SJSA1 (cell line): Measurements from ENCODE around the gene PUS10. TPM values are rescaled to one million over a fixed set of nuclear protein-coding genes. Genes with fewer than 3 reads are reported as not detected.
A peak's percentile ranks its signal among the peaks of the same experiment; 100 is the strongest.
"Not testable (repeated sequence)": the region's sequence is repeated elsewhere in the genome, so short reads cannot be mapped to it uniquely, and the experiment has no call there.

Experiments
- DNase-seq, 2 experiments: peaks; one replicate each; pipeline ENCODE4 v3.0.0-alpha.2; 2015 to 2020; ENCODE audit warnings: low spot score in 2 of 2, low read depth in 1 of 2
- H3K27ac ChIP-seq: fragments of 250-450 bp; sonication (Bioruptor Pico); 2 replicates; pipeline ENCODE4 v1.5.1; 2020; ENCODE audit warnings: mild to moderate bottlenecking, moderate library complexity
- H3K27me3 ChIP-seq: fragments of 250-450 bp; sonication (Bioruptor Pico); replicated peaks from 2 replicates; pipeline ENCODE4 v1.5.1; 2020; ENCODE audit warnings: mild to moderate bottlenecking, moderate library complexity
- H3K36me3 ChIP-seq: fragments of 250-450 bp; sonication (Bioruptor Pico); 2 replicates; pipeline ENCODE4 v1.5.1; 2020; ENCODE audit warnings: mild to moderate bottlenecking
- H3K4me1 ChIP-seq: fragments of 250-450 bp; sonication (Bioruptor Pico); replicated peaks from 2 replicates; pipeline ENCODE4 v1.6.1; 2021; ENCODE audit warnings: mild to moderate bottlenecking
- H3K4me3 ChIP-seq: fragments of 250-450 bp; sonication (Bioruptor Pico); 2 replicates; pipeline ENCODE4 v1.5.1; 2020; ENCODE audit warnings: mild to moderate bottlenecking
- H3K9me3 ChIP-seq: fragments of 250-450 bp; sonication (Bioruptor Pico); replicated peaks from 2 replicates; pipeline ENCODE4 v1.5.1; 2020; ENCODE audit warnings: mild to moderate bottlenecking
- total RNA-seq: library from RNA; depleted of rRNA; stranded (reverse); fragments of >200 nt; shearing (Covaris generic); gene quantifications from 2 replicates; pipeline ENCODE4 v1.2.3, GENCODE V29; 2014

Gene PUS10
- total RNA-seq, 1 experiment from 2014 or later, result 6.4 TPM

DNA sequence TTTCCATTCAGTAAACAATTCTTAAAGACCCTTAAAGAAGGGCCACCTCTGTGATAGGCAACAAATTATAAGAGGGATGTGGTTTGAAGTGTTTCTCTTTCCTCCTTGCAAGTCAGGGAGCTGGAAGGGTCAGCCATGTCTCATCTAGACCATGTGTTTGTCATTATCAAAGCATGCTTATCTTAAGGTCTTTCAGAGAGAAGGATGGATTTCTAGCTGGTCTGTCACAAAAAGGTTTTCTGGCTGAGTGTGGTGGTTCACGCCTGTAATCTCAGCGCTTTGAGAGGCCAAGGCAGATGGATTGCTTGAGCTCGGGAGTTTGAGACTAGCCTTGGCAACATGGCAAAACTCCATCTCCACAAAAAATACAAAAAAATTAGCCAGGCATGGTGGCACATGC is 59.7 kb downstream of the PUS10 start:
- Histone ChIP-seq H3K9me3 (no peaks in the 10 kb centered on the region), H3K4me3 (no peak overlapping the region), H3K4me1 (0 out of 2 replicates have a peak, but pooled peaks cover 4% of the 10 kb centered on the region), H3K27me3 (no peaks in the 10 kb centered on the region), H3K27ac (no peak overlapping the region), H3K36me3 (no peaks in the 10 kb centered on the region)
- no peak for DNase-seq

DNA sequence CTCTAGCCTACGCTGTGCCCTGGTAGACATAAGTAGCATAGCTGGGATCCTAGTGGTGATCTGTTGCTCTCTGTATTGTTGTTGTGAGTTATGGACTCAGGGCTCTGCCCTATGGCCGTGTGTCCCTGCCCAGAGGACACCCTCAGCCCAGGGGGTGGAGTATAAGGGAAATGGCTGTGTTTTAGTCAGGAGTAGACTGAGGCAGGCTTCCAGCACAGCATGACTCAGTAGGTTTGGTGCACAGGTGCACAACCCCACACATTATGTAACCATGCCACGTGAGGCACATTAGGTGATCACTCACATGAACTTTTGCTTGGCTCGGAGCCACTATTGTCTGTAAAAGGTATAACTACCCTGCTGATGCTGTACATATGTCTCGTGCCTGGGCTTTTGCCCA is 60.4 kb downstream of the PUS10 start:
- Histone ChIP-seq H3K27ac (no peak overlapping the region), H3K9me3 (no peaks in the 10 kb centered on the region), H3K4me1 (0 out of 2 replicates have a peak, but pooled peaks cover 4% of the 10 kb centered on the region), H3K27me3 (no peaks in the 10 kb centered on the region), H3K4me3 (no peak overlapping the region), H3K36me3 (no peaks in the 10 kb centered on the region)
- DNase-seq, result no peak

DNA sequence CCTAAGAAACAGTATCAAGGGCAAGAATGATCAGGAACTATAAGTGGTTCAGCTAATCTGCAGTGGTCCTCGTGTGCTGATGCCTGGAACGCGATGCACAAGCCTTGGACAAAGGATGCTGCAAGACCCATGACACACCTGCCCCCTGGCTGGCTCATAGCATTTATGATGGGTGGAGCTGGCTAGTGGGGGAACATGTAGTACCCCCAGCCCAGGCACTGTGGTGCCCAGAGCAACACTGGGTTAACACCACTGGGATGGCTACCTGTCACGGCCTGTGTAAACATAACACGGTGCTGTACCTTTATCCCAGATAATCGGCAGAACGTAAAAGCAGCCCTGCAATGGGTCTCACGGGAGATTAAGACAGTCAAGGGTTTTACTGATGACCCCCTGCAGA is 60.8 kb downstream of the PUS10 start:
- no peak for DNase-seq
- Histone ChIP-seq H3K4me3 (no peak overlapping the region), H3K36me3 (no peaks in the 10 kb centered on the region), H3K4me1 (0 out of 2 replicates have a peak, but pooled peaks cover 4% of the 10 kb centered on the region), H3K27me3 (no peaks in the 10 kb centered on the region), H3K27ac (no peak overlapping the region), H3K9me3 (no peaks in the 10 kb centered on the region)

DNA sequence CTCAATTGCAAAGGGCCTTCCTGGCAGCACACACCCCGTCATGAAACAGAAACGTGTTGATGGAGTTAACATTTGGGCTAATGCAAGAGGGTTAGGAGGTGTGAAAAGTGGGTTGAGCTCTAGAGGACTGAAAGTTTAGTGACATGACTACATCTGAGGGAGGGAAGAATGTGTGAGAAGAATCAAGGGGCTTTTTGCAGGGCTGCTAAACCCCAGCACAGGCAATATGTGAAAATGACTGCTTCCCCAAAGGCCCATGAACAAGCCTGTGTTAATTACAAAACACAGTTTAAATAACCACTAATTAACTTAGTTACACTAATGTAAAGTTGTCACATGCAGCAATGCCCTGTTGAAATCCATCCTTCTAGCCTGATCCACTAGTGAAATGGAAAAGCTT is 63.9 kb downstream of the PUS10 start:
- no peak overlapping the region for H3K27ac ChIP-seq
- no peak overlapping the region for H3K4me3 ChIP-seq
- H3K4me1 ChIP-seq, result peaks cover 6% of the 10 kb centered on the region
- H3K36me3 ChIP-seq, result no peaks in the 10 kb centered on the region
- DNase-seq, result no peak
- no peaks in the 10 kb centered on the region for H3K27me3 ChIP-seq
- H3K9me3 ChIP-seq, result no peaks in the 10 kb centered on the region

DNA sequence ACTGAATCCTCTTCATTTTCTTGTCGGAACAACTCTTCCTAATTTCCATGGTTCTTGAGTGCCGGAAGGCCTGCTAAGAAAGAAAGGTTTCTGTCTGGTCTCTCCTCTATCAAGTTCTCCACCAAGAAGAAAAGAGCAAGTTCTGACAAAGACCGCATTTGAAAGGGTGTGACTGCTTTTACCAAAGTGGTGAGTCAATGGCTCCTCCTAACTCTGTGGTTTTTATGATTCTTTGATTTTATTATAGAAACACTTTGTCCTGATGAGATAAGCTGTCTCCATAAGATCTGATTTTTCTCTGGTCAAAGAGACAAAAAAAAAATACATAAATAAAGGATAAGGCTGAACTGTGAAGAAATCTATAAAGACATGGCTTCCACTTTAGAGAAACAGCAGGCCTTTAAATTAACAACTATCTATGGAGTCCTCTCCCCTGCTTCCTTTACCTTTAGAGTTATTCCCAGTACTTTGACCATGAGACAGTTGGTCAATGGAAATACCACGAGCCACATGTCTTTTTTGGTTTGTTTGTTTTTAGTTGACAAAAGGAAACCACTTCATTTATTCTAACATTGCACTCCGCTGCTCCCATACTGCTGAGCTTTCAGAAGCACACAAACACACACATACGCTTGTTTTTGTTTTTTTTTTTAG is 69.0 kb downstream of the PUS10 start:
- no peak overlapping the region for H3K27ac ChIP-seq
- H3K4me1 ChIP-seq, result peaks cover 6% of the 10 kb centered on the region
- no peaks in the 10 kb centered on the region for H3K27me3 ChIP-seq
- peak in 1 of 2 experiments; percentile 18 for DNase-seq
- H3K36me3 ChIP-seq, result no peaks in the 10 kb centered on the region
- H3K4me3 ChIP-seq, result no peak overlapping the region
- H3K9me3 ChIP-seq, result no peaks in the 10 kb centered on the region

DNA sequence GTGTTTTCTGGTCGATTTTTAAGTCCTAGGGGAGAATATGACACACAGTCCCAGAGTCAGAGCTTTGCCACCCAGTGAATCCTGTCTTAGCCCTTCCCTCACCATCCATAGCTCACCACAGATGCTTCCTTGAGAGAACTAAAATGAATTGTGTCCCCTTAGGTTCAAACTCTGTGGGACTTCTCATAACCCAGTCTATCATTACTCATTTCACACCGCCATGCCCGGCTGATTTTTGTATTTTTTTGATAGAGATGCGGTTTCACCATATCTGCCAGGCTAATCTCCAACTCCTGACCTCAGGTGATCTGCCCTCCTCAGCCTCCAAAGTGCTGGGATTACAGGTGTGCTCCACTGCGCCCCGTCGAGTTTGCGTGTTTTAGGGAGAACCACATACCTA is 69.9 kb downstream of the PUS10 start:
- Histone ChIP-seq H3K9me3 (no peaks in the 10 kb centered on the region), H3K4me1 (peaks cover 6% of the 10 kb centered on the region), H3K4me3 (no peak overlapping the region), H3K27me3 (no peaks in the 10 kb centered on the region), H3K36me3 (no peaks in the 10 kb centered on the region), H3K27ac (no peak overlapping the region)
- DNase-seq, result no peak

DNA sequence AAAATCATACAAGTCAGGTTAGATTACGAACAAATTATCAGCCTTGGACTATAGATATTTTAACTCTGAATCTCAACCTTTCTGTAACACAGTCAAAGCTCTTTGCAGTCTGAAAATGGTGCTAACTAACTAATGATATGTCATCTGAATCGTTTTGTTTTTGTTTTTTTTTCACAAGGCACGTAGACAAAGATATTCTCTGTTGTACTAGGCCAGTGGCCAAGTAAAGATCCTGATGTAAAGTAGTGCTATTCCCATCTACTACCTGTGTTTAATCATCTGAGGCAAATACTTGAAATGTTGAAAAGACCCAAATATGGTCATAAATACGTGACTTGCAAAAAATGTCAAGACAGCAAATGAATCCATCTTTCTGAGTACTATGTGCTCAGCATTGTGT is 71.0 kb downstream of the PUS10 start:
- no peak for DNase-seq

DNA sequence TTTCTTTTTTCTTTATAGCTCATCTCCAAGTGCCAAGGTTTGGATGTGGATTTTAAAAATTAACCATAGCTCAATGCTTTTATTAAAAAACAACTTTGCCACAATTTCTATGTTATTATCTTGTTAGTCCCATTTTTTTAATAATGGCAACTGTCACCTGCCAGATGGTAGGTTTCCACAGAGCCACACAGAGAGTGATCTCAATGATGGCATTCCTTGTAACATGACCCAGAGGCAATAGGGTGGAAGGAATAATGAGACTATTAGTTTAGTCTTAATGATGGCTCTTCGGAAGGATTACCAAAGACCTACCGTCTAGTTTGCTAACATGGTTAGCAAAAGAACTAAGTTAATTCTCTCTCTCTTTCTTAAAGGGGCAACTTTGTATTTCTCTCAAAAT is 72.7 kb downstream of the PUS10 start:
- no peak overlapping the region for H3K27ac ChIP-seq
- no peak overlapping the region for H3K4me3 ChIP-seq
- no peaks in the 10 kb centered on the region for H3K36me3 ChIP-seq
- H3K4me1 ChIP-seq, result peaks cover 6% of the 10 kb centered on the region
- no peaks in the 10 kb centered on the region for H3K27me3 ChIP-seq
- H3K9me3 ChIP-seq, result no peaks in the 10 kb centered on the region
- DNase-seq, result no peak

More for the DNA sequence above, 71.0 kb downstream of the PUS10 start:
- Histone ChIP-seq H3K4me1 (peaks cover 6% of the 10 kb centered on the region), H3K27me3 (no peaks in the 10 kb centered on the region), H3K36me3 (no peaks in the 10 kb centered on the region), H3K9me3 (no peaks in the 10 kb centered on the region), H3K27ac (no peak overlapping the region), H3K4me3 (no peak overlapping the region)

DNA sequence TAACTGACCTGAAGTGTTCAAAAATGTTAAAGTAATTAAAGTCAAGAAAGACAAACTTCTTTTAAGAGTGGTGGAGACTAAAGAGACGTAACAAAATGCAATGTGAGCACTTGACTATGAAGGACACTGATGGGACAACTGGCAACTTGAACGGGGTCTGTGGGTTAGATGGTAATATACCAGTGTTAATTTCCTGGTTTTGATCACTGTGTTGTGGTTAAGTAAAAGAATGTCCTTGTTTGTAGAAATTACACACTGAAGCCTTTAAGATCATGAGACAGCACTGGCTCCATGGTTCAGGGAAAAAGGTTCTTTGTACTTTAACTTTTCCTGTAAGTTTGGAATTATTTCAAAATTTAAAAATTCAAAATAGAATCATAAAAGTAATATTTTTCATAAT is 78.4 kb downstream of the PUS10 start:
- H3K36me3 ChIP-seq, result no peaks in the 10 kb centered on the region
- no peaks in the 10 kb centered on the region for H3K9me3 ChIP-seq
- H3K27ac ChIP-seq, result no peak overlapping the region
- H3K4me3 ChIP-seq, result no peak overlapping the region
- H3K4me1 ChIP-seq, result no peaks in the 10 kb centered on the region
- no peaks in the 10 kb centered on the region for H3K27me3 ChIP-seq
- DNase-seq, result no peak

DNA sequence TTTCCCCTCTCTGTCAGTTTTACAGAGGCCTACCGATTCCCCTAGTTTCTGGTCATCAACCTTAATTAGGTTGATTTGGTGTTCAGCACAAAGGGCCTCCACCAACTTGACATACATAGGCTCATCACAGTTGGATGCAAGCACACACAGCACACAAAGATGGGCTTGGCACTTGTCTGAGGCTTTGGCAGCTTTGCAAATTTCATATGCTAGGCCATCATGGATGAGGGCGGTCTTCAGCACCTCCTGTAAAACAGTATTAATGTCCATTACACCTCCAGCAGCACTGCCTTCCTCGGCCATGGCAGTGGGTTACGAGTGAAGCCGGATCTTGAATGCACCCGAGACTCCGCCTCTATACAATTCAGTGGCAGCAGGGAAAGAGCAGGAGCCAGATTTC is 79.8 kb downstream of the PUS10 start:
- Histone ChIP-seq H3K4me1 (no peaks in the 10 kb centered on the region), H3K4me3 (no peak overlapping the region), H3K9me3 (no peaks in the 10 kb centered on the region), H3K36me3 (no peaks in the 10 kb centered on the region), H3K27ac (no peak overlapping the region), H3K27me3 (no peaks in the 10 kb centered on the region)
- DNase-seq, result no peak

DNA sequence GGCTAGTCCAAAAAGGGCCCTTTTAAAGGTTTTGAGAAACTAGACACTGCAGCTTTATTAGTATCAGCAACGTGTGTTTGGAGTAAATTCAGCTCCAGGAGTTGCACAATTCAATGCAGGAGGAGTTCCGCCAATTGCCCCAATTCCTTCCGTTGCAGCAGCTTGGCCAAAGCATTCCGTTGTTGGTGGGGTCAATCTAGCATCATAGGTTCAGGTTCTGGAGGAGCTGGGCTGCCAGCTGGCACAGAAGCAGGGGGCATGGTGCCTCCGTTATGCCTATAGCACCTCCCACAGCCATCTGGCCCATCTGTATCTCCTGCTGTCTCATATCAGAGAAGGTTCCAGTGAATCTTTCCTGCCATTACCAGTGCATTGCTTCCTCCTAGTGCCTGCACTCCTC is 81.3 kb downstream of the PUS10 start:
- DNase-seq, result no peak
- no peaks in the 10 kb centered on the region for H3K4me1 ChIP-seq
- H3K9me3 ChIP-seq, result no peaks in the 10 kb centered on the region
- H3K27ac ChIP-seq, result no peak overlapping the region
- H3K36me3 ChIP-seq, result no peaks in the 10 kb centered on the region
- H3K4me3 ChIP-seq, result no peak overlapping the region
- H3K27me3 ChIP-seq, result no peaks in the 10 kb centered on the region

DNA sequence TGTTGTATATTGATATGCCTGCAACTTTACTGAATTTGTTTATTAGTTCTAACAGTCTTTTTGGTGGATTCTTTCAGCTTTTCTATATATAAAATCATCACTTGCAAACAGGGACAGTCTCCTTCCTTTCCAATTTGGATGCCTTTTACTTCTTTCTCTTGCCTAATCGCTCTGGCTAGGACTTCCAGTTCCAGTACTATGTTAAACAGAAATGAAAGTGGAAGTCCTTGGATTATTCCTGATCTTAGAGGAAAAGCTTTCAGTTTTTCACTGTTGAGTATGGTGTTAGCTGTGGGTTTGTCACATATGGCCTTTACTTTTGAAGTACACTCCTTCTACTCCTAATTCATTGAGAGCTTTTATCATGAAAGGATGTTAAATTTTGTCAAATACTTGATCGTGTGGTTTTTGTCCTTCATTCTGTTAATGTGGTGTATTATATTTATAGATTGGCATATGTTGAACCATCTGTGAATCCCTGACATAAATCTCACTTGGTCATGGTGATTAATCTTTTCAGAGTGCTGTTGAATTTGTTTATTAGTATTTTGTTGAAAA is 83.8 kb downstream of the PUS10 start:
- no peaks in the 10 kb centered on the region for H3K9me3 ChIP-seq
- H3K27me3 ChIP-seq, result no peaks in the 10 kb centered on the region
- H3K4me1 ChIP-seq, result no peaks in the 10 kb centered on the region
- no peak overlapping the region for H3K4me3 ChIP-seq
- no peaks in the 10 kb centered on the region for H3K36me3 ChIP-seq
- H3K27ac ChIP-seq, result no peak overlapping the region
- DNase-seq, result no peak

DNA sequence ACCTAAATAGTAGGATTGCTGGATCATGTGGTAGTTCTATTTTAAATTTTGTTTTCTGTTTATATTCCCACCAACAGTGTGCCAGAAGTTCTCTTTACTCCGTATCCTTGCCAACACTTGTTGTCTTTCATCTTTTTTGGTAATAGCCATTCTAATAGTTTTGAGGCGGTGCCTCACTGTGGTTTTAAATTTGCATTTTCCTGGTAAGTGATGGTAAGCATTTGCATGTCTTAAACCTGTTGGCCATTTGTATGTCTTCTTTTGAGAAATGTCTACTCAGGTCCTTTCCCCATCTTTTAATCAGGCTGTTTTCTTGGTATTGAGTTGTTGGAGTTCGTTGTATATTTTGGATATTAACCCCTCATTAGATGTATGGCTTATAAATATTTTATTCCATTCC is 85.1 kb downstream of the PUS10 start:
- no peaks in the 10 kb centered on the region for H3K27me3 ChIP-seq
- no peak overlapping the region for H3K27ac ChIP-seq
- DNase-seq, result no peak
- H3K4me3 ChIP-seq, result no peak overlapping the region
- no peaks in the 10 kb centered on the region for H3K4me1 ChIP-seq
- no peaks in the 10 kb centered on the region for H3K9me3 ChIP-seq
- H3K36me3 ChIP-seq, result no peaks in the 10 kb centered on the region

DNA sequence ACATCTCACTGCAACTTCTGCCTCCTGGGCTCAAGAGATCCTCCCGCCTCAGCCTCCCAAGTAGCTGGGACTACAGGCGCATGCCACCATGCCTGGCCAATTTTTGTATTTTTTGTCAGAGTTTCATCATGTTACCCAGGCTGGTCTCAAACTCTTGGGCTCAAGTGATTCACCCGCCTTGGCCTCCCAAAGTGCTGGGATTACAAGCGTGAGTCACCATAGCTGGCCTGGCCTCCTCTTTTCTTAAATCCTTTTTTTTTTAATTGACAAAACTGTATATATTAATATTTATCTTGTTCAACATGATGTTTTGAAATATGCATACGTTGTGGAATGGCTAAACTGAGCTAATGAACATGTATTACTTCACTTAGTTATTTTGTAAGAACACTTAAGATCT is 86.0 kb downstream of the PUS10 start:
- not testable (repeated sequence) for H3K4me1 ChIP-seq, H3K27ac ChIP-seq, DNase-seq

More for the DNA sequence above, 86.0 kb downstream of the PUS10 start:
- not testable (repeated sequence) for H3K36me3 ChIP-seq, H3K9me3 ChIP-seq, H3K27me3 ChIP-seq, H3K4me3 ChIP-seq
